Gastroesophageal sphincter (tissue), 4 donors: ENCODE results near the gene CDC7. TPM values are rescaled to one million over a fixed set of nuclear protein-coding genes. Genes with fewer than 3 reads are reported as not detected.

Source experiments
- ATAC-seq: fragments of 150-250 bp; one replicate; pipeline ENCODE4 v1.9.1; 2016; ENCODE audit warnings: mild to moderate bottlenecking, moderate library complexity
- H3K27ac ChIP-seq, 4 donors: fragments of 200-600 bp; sonication (generic) in 3 of 4; 1 replicate in 3 of 4; 2 replicates in 1 of 4; pipeline ENCODE4 v1.5.1; 2016 to 2019
- H3K27me3 ChIP-seq: fragments of 200-600 bp; sonication (generic); one replicate; pipeline ENCODE4 v1.5.1; 2019
- H3K36me3 ChIP-seq, 2 donors: fragments of 200-600 bp; sonication (generic); one replicate each; pipeline ENCODE4 v1.5.1; 2019; ENCODE audit warnings: control low read depth in 1 of 2
- H3K4me1 ChIP-seq, 3 donors: fragments of 200-600 bp; sonication (generic); 1 replicate in 2 of 3; 2 replicates in 1 of 3; pipeline ENCODE4 v1.5.1; 2016 to 2019; ENCODE audit warnings: control low read depth in 2 of 3
- H3K4me3 ChIP-seq, 2 donors: fragments of 200-600 bp; sonication (generic); one replicate each; pipeline ENCODE4 v1.5.1; 2019; ENCODE audit warnings: mild to moderate bottlenecking in 1 of 2, moderate library complexity in 1 of 2
- H3K9me3 ChIP-seq, 3 donors: fragments of 200-600 bp; sonication (generic); one replicate each; pipeline ENCODE4 v1.5.1; 2017 to 2019; ENCODE audit warnings: control low read depth in 2 of 3
- EP300 ChIP-seq: sonication (generic); formaldehyde crosslinking; IDR thresholded peaks from one replicate; pipeline ENCODE4 v1.6.1; 2017; ENCODE audit warnings: antibody characterized with exemption, mild to moderate bottlenecking
- POLR2A ChIP-seq, 2 donors: fragments of 450-650 bp; IDR thresholded peaks; one replicate each; pipeline ENCODE4 v1.6.1; 2017; ENCODE audit warnings: antibody characterized with exemption in 2 of 2, mild to moderate bottlenecking in 2 of 2, moderate library complexity in 1 of 2
- POLR2AphosphoS5 ChIP-seq: sonication (generic); formaldehyde crosslinking; IDR thresholded peaks from one replicate; pipeline ENCODE4 v1.6.1; 2017; ENCODE audit warnings: antibody characterized with exemption
- WGBS, 2 donors: methylation state at CpG; one replicate each; pipeline ENCODE4 v1.1.5; 2018; ENCODE audit warnings: low coverage in 1 of 2; 5-methylcytosine and 5-hydroxymethylcytosine counted together
- total RNA-seq, 4 donors: library from RNA; depleted of rRNA; stranded (reverse); fragments of >200 nt; gene quantifications; one replicate each; pipeline ENCODE4 v1.1.0, GENCODE V29; 2016
- TF ChIP-seq, protein P1 (sequence below), 4 experiments: fragments of 200-600 bp in 2 of 4; fragments of 450-650 bp in 2 of 4; sonication (generic) in 1 of 4; IDR thresholded peaks; one replicate each; pipeline ENCODE4 v1.5.1; 2017 to 2019; ENCODE audit warnings: antibody characterized with exemption in 4 of 4, mild to moderate bottlenecking in 2 of 4, moderate library complexity in 2 of 4

The CDC7 gene
- total RNA-seq, 4 donors from 2014 or later: 0.31 to 3.2 (median 1.4) TPM

DNA sequence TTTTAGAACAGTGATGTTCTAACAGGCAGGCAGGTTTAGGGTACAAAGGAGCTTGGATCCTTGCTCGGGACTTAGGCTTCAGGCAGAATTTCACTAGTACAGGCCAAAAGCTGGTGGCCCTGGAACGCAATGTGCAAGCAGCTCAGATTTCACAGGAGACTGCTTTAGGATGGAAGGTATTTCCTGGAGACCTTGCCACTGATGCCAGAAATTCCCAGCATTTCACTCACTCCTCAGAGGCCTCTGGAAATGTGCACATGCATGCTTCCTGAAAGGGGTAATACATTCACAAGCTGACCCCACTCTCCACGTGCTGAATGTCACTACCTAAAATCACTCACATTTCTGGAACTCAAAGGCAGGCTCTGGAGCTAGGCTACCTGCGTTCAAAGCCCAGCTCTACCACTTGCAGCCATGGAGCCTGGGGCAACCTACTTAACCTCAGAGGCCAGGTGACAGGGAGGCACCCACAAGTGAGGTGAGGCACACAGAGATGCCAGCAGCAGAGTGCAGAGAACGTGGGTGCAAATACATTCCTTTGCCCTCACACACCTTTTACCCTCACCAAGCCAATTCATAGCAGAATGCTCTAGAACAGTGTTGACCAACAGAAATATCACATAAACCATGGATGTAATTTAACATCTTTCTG, 56.5 kb downstream of the CDC7 start:
- peak; percentile 50 for ATAC-seq
- H3K27me3 ChIP-seq: no peaks in the 10 kb centered on the region
- H3K36me3 ChIP-seq: no peaks in the 10 kb centered on the region
- H3K9me3 ChIP-seq: no peaks in the 10 kb centered on the region
- no peak overlapping the region for H3K4me3 ChIP-seq
- TF ChIP-seq POLR2A (IDR thresholded peaks at IDR 0.05) (no peak), POLR2AphosphoS5 (peak; percentile 10)
- H3K27ac ChIP-seq: peak overlapping the region in 3 of 4 donors; percentile 10 to 64 (median 52)
- H3K4me1 ChIP-seq: peaks cover 0 to 24% (median 3%) of the 10 kb centered on the region in 3 donors
- WGBS, 2 donors: 25 to 71% methylated on average over 1 to 3 of the region's 5 CpGs

DNA sequence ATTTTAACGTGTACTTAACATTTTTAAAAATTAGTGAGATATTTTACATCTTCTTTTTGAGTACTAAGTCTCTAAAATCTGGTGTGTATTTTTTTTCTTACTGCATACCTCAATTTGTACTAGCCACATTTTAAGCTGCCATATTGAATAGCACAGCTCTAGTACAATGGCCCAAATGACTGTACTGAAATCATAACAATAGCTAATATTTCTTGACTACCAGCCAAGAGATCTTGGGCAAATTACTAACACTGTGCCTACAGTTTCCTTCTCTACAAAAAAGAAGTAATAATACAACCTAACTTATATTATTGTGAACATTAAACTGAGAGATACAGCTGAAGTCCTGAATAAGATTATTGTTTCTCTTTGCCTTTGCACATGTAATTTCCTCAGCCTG, 57.2 kb downstream of the CDC7 start:
- ATAC-seq: no peak
- no peaks in the 10 kb centered on the region for H3K9me3 ChIP-seq
- WGBS, 2 donors: 33 to 44% methylated on average over 1 of the region's 1 CpG
- TF ChIP-seq, protein P1, sequence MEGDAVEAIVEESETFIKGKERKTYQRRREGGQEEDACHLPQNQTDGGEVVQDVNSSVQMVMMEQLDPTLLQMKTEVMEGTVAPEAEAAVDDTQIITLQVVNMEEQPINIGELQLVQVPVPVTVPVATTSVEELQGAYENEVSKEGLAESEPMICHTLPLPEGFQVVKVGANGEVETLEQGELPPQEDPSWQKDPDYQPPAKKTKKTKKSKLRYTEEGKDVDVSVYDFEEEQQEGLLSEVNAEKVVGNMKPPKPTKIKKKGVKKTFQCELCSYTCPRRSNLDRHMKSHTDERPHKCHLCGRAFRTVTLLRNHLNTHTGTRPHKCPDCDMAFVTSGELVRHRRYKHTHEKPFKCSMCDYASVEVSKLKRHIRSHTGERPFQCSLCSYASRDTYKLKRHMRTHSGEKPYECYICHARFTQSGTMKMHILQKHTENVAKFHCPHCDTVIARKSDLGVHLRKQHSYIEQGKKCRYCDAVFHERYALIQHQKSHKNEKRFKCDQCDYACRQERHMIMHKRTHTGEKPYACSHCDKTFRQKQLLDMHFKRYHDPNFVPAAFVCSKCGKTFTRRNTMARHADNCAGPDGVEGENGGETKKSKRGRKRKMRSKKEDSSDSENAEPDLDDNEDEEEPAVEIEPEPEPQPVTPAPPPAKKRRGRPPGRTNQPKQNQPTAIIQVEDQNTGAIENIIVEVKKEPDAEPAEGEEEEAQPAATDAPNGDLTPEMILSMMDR (IDR thresholded peaks at IDR 0.05): no peak
- TF ChIP-seq EP300 (no peak), POLR2A (IDR thresholded peaks at IDR 0.05) (no peak), POLR2AphosphoS5 (no peak)
- no peaks in the 10 kb centered on the region for H3K36me3 ChIP-seq
- H3K27me3 ChIP-seq: no peaks in the 10 kb centered on the region
- H3K4me3 ChIP-seq: no peak overlapping the region
- H3K27ac ChIP-seq: no peak overlapping the region
- peaks cover 0 to 19% (median 3%) of the 10 kb centered on the region in 3 donors for H3K4me1 ChIP-seq

DNA sequence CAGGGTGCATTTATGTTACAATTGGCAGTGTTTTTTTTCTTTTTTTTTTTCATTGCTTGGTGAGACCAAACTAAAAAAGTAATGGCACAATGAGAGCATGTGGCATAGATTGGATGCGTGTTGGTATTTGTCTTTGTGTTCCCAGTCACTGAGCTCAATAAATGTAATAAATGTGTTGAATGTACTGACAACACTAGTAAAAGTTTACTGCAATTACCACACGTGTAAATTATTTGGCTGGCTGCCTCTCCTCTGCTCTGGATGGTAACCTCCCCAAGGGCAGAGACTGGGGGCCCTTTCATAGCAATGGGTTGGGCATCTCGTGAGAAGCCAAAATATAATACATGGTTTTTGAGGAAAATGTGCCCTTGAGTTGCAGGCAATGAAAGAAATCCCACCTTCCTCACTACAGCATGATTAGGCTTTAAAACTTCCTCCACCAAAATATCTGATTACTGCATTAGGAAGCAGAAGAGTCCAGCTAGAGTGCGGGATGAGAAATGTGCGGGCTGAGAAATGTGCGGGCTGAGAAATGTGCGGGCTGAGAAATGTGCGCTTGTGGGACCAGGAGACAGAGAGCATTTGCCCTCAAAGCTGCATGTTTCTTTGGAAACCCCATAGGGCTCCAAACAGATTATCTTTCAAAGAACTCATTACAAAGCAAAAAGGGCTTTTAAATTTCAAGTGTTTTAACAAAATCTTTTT, 58.5 kb downstream of the CDC7 start:
- Histone ChIP-seq H3K4me1 (peaks cover 0 to 10% (median 3%) of the 10 kb centered on the region in 3 donors), H3K27ac (no peak overlapping the region), H3K4me3 (no peak overlapping the region), H3K36me3 (no peaks in the 10 kb centered on the region), H3K9me3 (no peaks in the 10 kb centered on the region), H3K27me3 (no peaks in the 10 kb centered on the region)
- ATAC-seq: no peak
- TF ChIP-seq EP300 (no peak), POLR2A (IDR thresholded peaks at IDR 0.05) (no peak), POLR2AphosphoS5 (no peak)
- TF ChIP-seq, protein P1 (IDR thresholded peaks at IDR 0.05): no peak
- 77 to 82% methylated on average over 5 to 8 of the region's 8 CpGs for WGBS, 2 donors

DNA sequence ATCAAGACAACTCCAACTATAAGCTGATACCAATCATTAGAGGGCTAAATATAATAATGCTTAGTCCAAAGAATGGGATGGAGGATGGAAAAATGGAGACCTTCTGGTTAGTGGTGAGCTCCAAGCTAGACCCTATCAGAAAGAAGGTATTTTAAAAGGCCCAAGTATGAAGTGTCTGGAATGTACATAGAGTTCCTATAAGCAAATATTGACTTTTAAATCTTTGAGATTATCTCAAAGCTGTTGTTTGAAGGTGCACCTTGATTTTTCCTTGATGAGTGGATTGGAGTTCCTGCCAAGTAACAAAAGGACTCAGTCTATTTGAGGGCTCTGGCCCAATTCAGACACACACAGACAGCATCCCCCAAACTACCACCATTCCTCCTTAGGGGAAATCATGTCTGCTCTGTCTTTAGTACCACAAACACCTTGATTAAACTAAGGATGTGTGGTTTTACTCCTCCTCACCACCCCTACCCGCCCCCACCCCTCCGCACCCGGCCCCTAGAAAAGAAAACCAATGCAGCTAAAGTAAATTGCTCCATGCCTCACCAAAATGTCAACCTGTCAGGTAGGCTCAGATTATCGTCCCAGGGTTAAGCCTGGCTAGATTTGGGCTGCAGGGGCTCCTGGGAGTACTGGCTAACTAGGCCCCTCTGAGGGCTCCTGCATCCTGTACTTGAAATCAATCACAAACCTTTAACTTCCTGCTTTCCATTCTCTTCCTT, 59.4 kb downstream of the CDC7 start:
- 50 to 57% methylated on average over 1 of the region's 4 CpGs for WGBS, 2 donors

More for the DNA sequence above, 59.4 kb downstream of the CDC7 start:
- ATAC-seq: no peak
- peaks cover 0 to 15% (median 5%) of the 10 kb centered on the region in 3 donors for H3K4me1 ChIP-seq
- H3K36me3 ChIP-seq: no peaks in the 10 kb centered on the region
- H3K27ac ChIP-seq: no peak overlapping the region
- TF ChIP-seq EP300 (no peak), POLR2AphosphoS5 (no peak), POLR2A (IDR thresholded peaks at IDR 0.05) (no peak)
- TF ChIP-seq, protein P1 (IDR thresholded peaks at IDR 0.05): no peak
- H3K4me3 ChIP-seq: no peak overlapping the region
- no peaks in the 10 kb centered on the region for H3K27me3 ChIP-seq
- no peaks in the 10 kb centered on the region for H3K9me3 ChIP-seq
